ENCODE results near the gene MRPL42.
"Not testable (repeated sequence)": the region's sequence is repeated elsewhere in the genome, so short reads cannot be mapped to it uniquely, and the experiment has no call there.

The MRPL42 gene

GRCh38 chr12:93482721-93483120 is 15.4 kb downstream of the MRPL42 start:
- Histone ChIP-seq H3K27ac (ENCODE audit: low read depth, low read length) (no peak overlapping the region), H3K79me2 (ENCODE audit: control insufficient read depth, insufficient read depth, low read length) (no peaks in the 10 kb centered on the region), H3K23ac (ENCODE audit: low read length) (no peak overlapping the region), H3K4me2 (ENCODE audit: low read length) (no peak overlapping the region), H3K56ac (ENCODE audit: low read length) (no peak overlapping the region), H3K79me1 (ENCODE audit: low read length) (no peaks in the 10 kb centered on the region), H4K8ac (ENCODE audit: low read depth, low read length) (no peak overlapping the region), H3K18ac (ENCODE audit: low read length) (no peak overlapping the region), H3K4ac (ENCODE audit: low read depth, low read length) (no peak overlapping the region), H2BK5ac (ENCODE audit: low read length) (no peak overlapping the region), H2BK15ac (replicated peaks; ENCODE audit: low read depth) (no peak overlapping the region), H2BK120ac (ENCODE audit: low read depth, low read length) (no peak overlapping the region), H3K36me3 (ENCODE audit: control insufficient read depth, insufficient read depth, low read length) (peaks cover 3% of the 10 kb centered on the region), H3K9ac (ENCODE audit: low read length) (no peak overlapping the region), H3K4me3 (ENCODE audit: low read length) (no peak overlapping the region), H2AK5ac (ENCODE audit: low read length) (no peak overlapping the region), H4K5ac (ENCODE audit: low read length) (no peak overlapping the region), H3K4me1 (ENCODE audit: control insufficient read depth, low read depth, low read length) (no peaks in the 10 kb centered on the region), H3K27me3 (ENCODE audit: insufficient read depth, low read length, poor library complexity) (no peaks in the 10 kb centered on the region)
- no peak for DNase-seq
- no CpG with 5 or more reads among the region's 5 CpGs for WGBS (ENCODE audit: extremely low coverage, insufficient coverage, low lambda C conversion rate)

- Histone ChIP-seq H3K9ac (ENCODE audit: low read length) (no peak overlapping the region), H3K23ac (ENCODE audit: low read length) (no peak overlapping the region), H2BK5ac (ENCODE audit: low read length) (no peak overlapping the region), H2BK15ac (replicated peaks; ENCODE audit: low read depth) (no peak overlapping the region), H3K27ac (ENCODE audit: low read depth, low read length) (no peak overlapping the region), H3K79me2 (ENCODE audit: control insufficient read depth, insufficient read depth, low read length) (no peaks in the 10 kb centered on the region), H4K5ac (ENCODE audit: low read length) (no peak overlapping the region), H3K4me3 (ENCODE audit: low read length) (no peak overlapping the region), H3K36me3 (ENCODE audit: control insufficient read depth, insufficient read depth, low read length) (peaks cover 4% of the 10 kb centered on the region), H3K4ac (ENCODE audit: low read depth, low read length) (no peak overlapping the region), H2BK120ac (ENCODE audit: low read depth, low read length) (no peak overlapping the region), H3K18ac (ENCODE audit: low read length) (no peak overlapping the region), H3K4me2 (ENCODE audit: low read length) (no peak overlapping the region), H3K79me1 (ENCODE audit: low read length) (no peaks in the 10 kb centered on the region), H3K27me3 (ENCODE audit: insufficient read depth, low read length, poor library complexity) (no peaks in the 10 kb centered on the region), H3K56ac (ENCODE audit: low read length) (no peak overlapping the region), H3K4me1 (ENCODE audit: control insufficient read depth, low read depth, low read length) (no peaks in the 10 kb centered on the region), H2AK5ac (ENCODE audit: low read length) (no peak overlapping the region), H4K8ac (ENCODE audit: low read depth, low read length) (no peak overlapping the region)
- no peak for DNase-seq
- WGBS (ENCODE audit: extremely low coverage, insufficient coverage, low lambda C conversion rate) = no CpG with 5 or more reads among the region's 4 CpGs
Measured at GRCh38 chr12:93483151-93483807, 16.0 kb downstream of the MRPL42 start.

GRCh38 chr12:93484315-93484981 is 17.1 kb downstream of the MRPL42 start:
- DNase-seq = no peak
- WGBS (ENCODE audit: extremely low coverage, insufficient coverage, low lambda C conversion rate) = no CpG with 5 or more reads among the region's 8 CpGs
- H3K79me1 ChIP-seq (ENCODE audit: low read length) = no peaks in the 10 kb centered on the region
- H4K5ac ChIP-seq (ENCODE audit: low read length) = no peak overlapping the region
- H3K4me2 ChIP-seq (ENCODE audit: low read length) = no peak overlapping the region
- H2AK5ac ChIP-seq (ENCODE audit: low read length) = no peak overlapping the region
- H3K4ac ChIP-seq (ENCODE audit: low read depth, low read length) = no peak overlapping the region
- no peak overlapping the region for H2BK120ac ChIP-seq (ENCODE audit: low read depth, low read length)
- H3K27ac ChIP-seq (ENCODE audit: low read depth, low read length) = no peak overlapping the region
- no peak overlapping the region for H3K56ac ChIP-seq (ENCODE audit: low read length)
- H4K8ac ChIP-seq (ENCODE audit: low read depth, low read length) = no peak overlapping the region
- H2BK15ac ChIP-seq (replicated peaks; ENCODE audit: low read depth) = no peak overlapping the region
- peaks cover 4% of the 10 kb centered on the region for H3K36me3 ChIP-seq (ENCODE audit: control insufficient read depth, insufficient read depth, low read length)
- no peak overlapping the region for H2BK5ac ChIP-seq (ENCODE audit: low read length)
- no peaks in the 10 kb centered on the region for H3K27me3 ChIP-seq (ENCODE audit: insufficient read depth, low read length, poor library complexity)
- no peak overlapping the region for H3K23ac ChIP-seq (ENCODE audit: low read length)
- no peak overlapping the region for H3K9ac ChIP-seq (ENCODE audit: low read length)
- H3K4me1 ChIP-seq (ENCODE audit: control insufficient read depth, low read depth, low read length) = no peaks in the 10 kb centered on the region
- H3K4me3 ChIP-seq (ENCODE audit: low read length) = no peak overlapping the region
- no peaks in the 10 kb centered on the region for H3K79me2 ChIP-seq (ENCODE audit: control insufficient read depth, insufficient read depth, low read length)
- H3K18ac ChIP-seq (ENCODE audit: low read length) = no peak overlapping the region

GRCh38 chr12:93492808-93493207 is 25.5 kb downstream of the MRPL42 start:
- not testable (repeated sequence) for H3K27ac ChIP-seq (ENCODE audit: low read depth, low read length); H3K23ac ChIP-seq (ENCODE audit: low read length); H3K4ac ChIP-seq (ENCODE audit: low read depth, low read length); DNase-seq; H2AK5ac ChIP-seq (ENCODE audit: low read length); H3K36me3 ChIP-seq (ENCODE audit: control insufficient read depth, insufficient read depth, low read length); H2BK15ac ChIP-seq (replicated peaks; ENCODE audit: low read depth); H3K56ac ChIP-seq (ENCODE audit: low read length); H2BK120ac ChIP-seq (ENCODE audit: low read depth, low read length); H4K5ac ChIP-seq (ENCODE audit: low read length); H3K79me1 ChIP-seq (ENCODE audit: low read length); H2BK5ac ChIP-seq (ENCODE audit: low read length); H3K9ac ChIP-seq (ENCODE audit: low read length); H3K18ac ChIP-seq (ENCODE audit: low read length); H3K4me1 ChIP-seq (ENCODE audit: control insufficient read depth, low read depth, low read length); H3K27me3 ChIP-seq (ENCODE audit: insufficient read depth, low read length, poor library complexity); H4K8ac ChIP-seq (ENCODE audit: low read depth, low read length); H3K79me2 ChIP-seq (ENCODE audit: control insufficient read depth, insufficient read depth, low read length); H3K4me3 ChIP-seq (ENCODE audit: low read length); H3K4me2 ChIP-seq (ENCODE audit: low read length)
- WGBS (ENCODE audit: extremely low coverage, insufficient coverage, low lambda C conversion rate) = no CpG with 5 or more reads among the region's 1 CpG

- Histone ChIP-seq H3K4me3 (ENCODE audit: low read length) (no peak overlapping the region), H3K79me2 (ENCODE audit: control insufficient read depth, insufficient read depth, low read length) (peaks cover 2% of the 10 kb centered on the region), H3K9ac (ENCODE audit: low read length) (no peak overlapping the region), H3K4me1 (ENCODE audit: control insufficient read depth, low read depth, low read length) (no peaks in the 10 kb centered on the region), H3K27ac (ENCODE audit: low read depth, low read length) (no peak overlapping the region), H3K79me1 (ENCODE audit: low read length) (no peaks in the 10 kb centered on the region), H2BK15ac (replicated peaks; ENCODE audit: low read depth) (no peak overlapping the region), H4K5ac (ENCODE audit: low read length) (no peak overlapping the region), H3K27me3 (ENCODE audit: insufficient read depth, low read length, poor library complexity) (no peaks in the 10 kb centered on the region), H2BK120ac (ENCODE audit: low read depth, low read length) (no peak overlapping the region), H2BK5ac (ENCODE audit: low read length) (no peak overlapping the region), H3K4ac (ENCODE audit: low read depth, low read length) (no peak overlapping the region), H3K36me3 (ENCODE audit: control insufficient read depth, insufficient read depth, low read length) (no peaks in the 10 kb centered on the region), H4K8ac (ENCODE audit: low read depth, low read length) (no peak overlapping the region), H3K23ac (ENCODE audit: low read length) (no peak overlapping the region), H2AK5ac (ENCODE audit: low read length) (no peak overlapping the region), H3K56ac (ENCODE audit: low read length) (no peak overlapping the region), H3K4me2 (ENCODE audit: low read length) (no peak overlapping the region), H3K18ac (ENCODE audit: low read length) (no peak overlapping the region)
- DNase-seq = no peak
- WGBS (ENCODE audit: extremely low coverage, insufficient coverage, low lambda C conversion rate) = no CpG with 5 or more reads among the region's 3 CpGs
Measured at GRCh38 chr12:93494096-93494495, 26.8 kb downstream of the MRPL42 start.

GRCh38 chr12:93497456-93497855 is 30.1 kb downstream of the MRPL42 start:
- Histone ChIP-seq H3K79me1 (ENCODE audit: low read length) (no peaks in the 10 kb centered on the region), H3K9ac (ENCODE audit: low read length) (no peak overlapping the region), H3K4me1 (ENCODE audit: control insufficient read depth, low read depth, low read length) (no peaks in the 10 kb centered on the region), H2BK15ac (replicated peaks; ENCODE audit: low read depth) (no peak overlapping the region), H3K79me2 (ENCODE audit: control insufficient read depth, insufficient read depth, low read length) (no peaks in the 10 kb centered on the region), H3K18ac (ENCODE audit: low read length) (no peak overlapping the region), H3K23ac (ENCODE audit: low read length) (no peak overlapping the region), H3K56ac (ENCODE audit: low read length) (no peak overlapping the region), H2BK120ac (ENCODE audit: low read depth, low read length) (no peak overlapping the region), H2AK5ac (ENCODE audit: low read length) (no peak overlapping the region), H4K8ac (ENCODE audit: low read depth, low read length) (no peak overlapping the region), H3K4ac (ENCODE audit: low read depth, low read length) (no peak overlapping the region), H3K4me2 (ENCODE audit: low read length) (no peak overlapping the region), H4K5ac (ENCODE audit: low read length) (no peak overlapping the region), H3K36me3 (ENCODE audit: control insufficient read depth, insufficient read depth, low read length) (no peaks in the 10 kb centered on the region), H3K4me3 (ENCODE audit: low read length) (no peak overlapping the region), H2BK5ac (ENCODE audit: low read length) (no peak overlapping the region), H3K27me3 (ENCODE audit: insufficient read depth, low read length, poor library complexity) (no peaks in the 10 kb centered on the region), H3K27ac (ENCODE audit: low read depth, low read length) (no peak overlapping the region)
- no peak for DNase-seq
- no CpG with 5 or more reads among the region's 1 CpG for WGBS (ENCODE audit: extremely low coverage, insufficient coverage, low lambda C conversion rate)

All from mesendoderm (in vitro differentiated cells).